ENCODE measurements around the gene APCDD1. TPM values are rescaled to one million over a fixed set of nuclear protein-coding genes. Genes with fewer than 3 reads are reported as not detected.
"Not testable (repeated sequence)": the region's sequence is repeated elsewhere in the genome, so short reads cannot be mapped to it uniquely, and the experiment has no call there.

Gene APCDD1
- total and polyA plus RNA-seq, 4 donors = 0.51 to 2.8 (median 1.5) TPM

DNA sequence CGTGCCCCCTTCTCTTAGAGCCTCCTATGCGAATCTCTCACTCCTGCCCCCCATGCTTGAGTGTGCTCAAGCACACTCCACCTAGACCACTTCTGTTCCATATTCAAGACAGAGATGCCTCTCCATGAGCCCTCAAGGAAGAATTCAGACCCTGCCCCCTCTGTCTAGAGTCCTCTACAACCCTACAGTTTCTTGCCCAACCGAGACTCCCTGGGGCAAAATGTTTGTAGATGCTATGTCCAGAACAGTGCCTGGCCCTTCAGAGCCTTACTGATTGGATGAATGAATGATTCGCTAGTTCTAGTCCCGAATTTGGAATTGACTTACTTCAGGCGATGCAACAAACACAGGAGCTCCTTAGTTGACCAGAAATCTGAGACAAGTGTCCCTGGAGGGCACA, 8.7 kb downstream of the APCDD1 start:
- 89% methylated on average over 6 of the region's 6 CpGs for WGBS
- Histone ChIP-seq H3K4me1 (ENCODE audit: control insufficient read depth in 4 of 4, insufficient read depth in 4 of 4, low read length in 3 of 4) (no peaks in the 10 kb centered on the region), H3K27ac (ENCODE audit: low read depth in 1 of 2, low read length in 2 of 2) (no peak overlapping the region), H3K9ac (ENCODE audit: low read depth in 1 of 2, low read length in 2 of 2) (no peak overlapping the region), H3K36me3 (ENCODE audit: control insufficient read depth in 4 of 4, insufficient read depth in 3 of 4, low read depth in 1 of 4, low read length in 3 of 4) (no peaks in the 10 kb centered on the region), H3K4me3 (ENCODE audit: low read depth in 1 of 3, low read length in 3 of 3) (no peak overlapping the region), H3K27me3 (ENCODE audit: control insufficient read depth in 4 of 4, insufficient read depth in 4 of 4, low read length in 3 of 4) (peaks cover 0 to 6% (median 2%) of the 10 kb centered on the region in 4 donors), H3K9me3 (ENCODE audit: control insufficient read depth in 4 of 4, low read length in 3 of 4) (no peaks in the 10 kb centered on the region)
- DNase-seq (ENCODE audit: low spot score) = no peak
- no peak for TF ChIP-seq FOXA1 (IDR thresholded peaks at IDR 0.05)
- no peak for TF ChIP-seq HNF4G (IDR thresholded peaks at IDR 0.05)
- no peak for TF ChIP-seq JUND (IDR thresholded peaks at IDR 0.05)
- no peak for TF ChIP-seq GABPA (IDR thresholded peaks at IDR 0.05 in 1 of 2, conservative IDR thresholded peaks at IDR 0.05 in 1 of 2)
- TF ChIP-seq HNF4A (conservative IDR thresholded peaks at IDR 0.05) = no peak
- no peak for TF ChIP-seq RAD21 (IDR thresholded peaks at IDR 0.05)
- TF ChIP-seq, protein P1, sequence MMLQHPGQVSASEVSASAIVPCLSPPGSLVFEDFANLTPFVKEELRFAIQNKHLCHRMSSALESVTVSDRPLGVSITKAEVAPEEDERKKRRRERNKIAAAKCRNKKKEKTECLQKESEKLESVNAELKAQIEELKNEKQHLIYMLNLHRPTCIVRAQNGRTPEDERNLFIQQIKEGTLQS (IDR thresholded peaks at IDR 0.05) = no peak
- TF ChIP-seq FOXA2 (IDR thresholded peaks at IDR 0.05) = no peak
- no peak for TF ChIP-seq EGR1 (IDR thresholded peaks at IDR 0.05; ENCODE audit: low read depth in 2 of 2)
- no peak for TF ChIP-seq NR2F2 (IDR thresholded peaks at IDR 0.05)
- TF ChIP-seq RXRA (IDR thresholded peaks at IDR 0.05) = no peak
- TF ChIP-seq, protein P2, sequence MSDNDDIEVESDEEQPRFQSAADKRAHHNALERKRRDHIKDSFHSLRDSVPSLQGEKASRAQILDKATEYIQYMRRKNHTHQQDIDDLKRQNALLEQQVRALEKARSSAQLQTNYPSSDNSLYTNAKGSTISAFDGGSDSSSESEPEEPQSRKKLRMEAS (IDR thresholded peaks at IDR 0.05) = no peak

DNA sequence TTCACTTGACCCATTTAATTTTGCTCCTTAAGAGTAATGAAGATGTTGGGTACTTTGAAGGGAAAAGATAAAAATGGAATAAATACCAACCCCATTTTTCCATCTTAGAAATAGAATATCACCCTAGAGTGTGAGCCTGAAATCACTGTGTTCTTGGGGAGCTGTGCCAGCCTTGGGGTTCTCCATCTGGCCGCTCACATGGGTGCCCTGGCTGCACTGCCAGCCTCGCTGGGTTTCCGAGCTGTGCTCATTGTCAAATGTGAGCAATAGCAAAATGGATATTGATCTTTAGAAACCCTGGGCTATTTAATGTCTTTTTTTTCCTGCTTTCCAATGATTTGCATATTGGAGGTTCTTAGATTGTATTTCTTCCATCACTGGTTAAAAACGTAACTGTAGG, 9.3 kb downstream of the APCDD1 start:
- Histone ChIP-seq H3K27ac (ENCODE audit: low read depth in 1 of 2, low read length in 2 of 2) (no peak overlapping the region), H3K9me3 (ENCODE audit: control insufficient read depth in 4 of 4, low read length in 3 of 4) (no peaks in the 10 kb centered on the region), H3K9ac (ENCODE audit: low read depth in 1 of 2, low read length in 2 of 2) (no peak overlapping the region), H3K4me1 (ENCODE audit: control insufficient read depth in 4 of 4, insufficient read depth in 4 of 4, low read length in 3 of 4) (no peaks in the 10 kb centered on the region), H3K36me3 (ENCODE audit: control insufficient read depth in 4 of 4, insufficient read depth in 3 of 4, low read depth in 1 of 4, low read length in 3 of 4) (no peaks in the 10 kb centered on the region), H3K27me3 (ENCODE audit: control insufficient read depth in 4 of 4, insufficient read depth in 4 of 4, low read length in 3 of 4) (peaks cover 0 to 4% (median under 1%) of the 10 kb centered on the region in 4 donors), H3K4me3 (ENCODE audit: low read depth in 1 of 3, low read length in 3 of 3) (no peak overlapping the region)
- WGBS = 84% methylated on average over 4 of the region's 4 CpGs
- TF ChIP-seq, protein P2 (IDR thresholded peaks at IDR 0.05) = no peak
- TF ChIP-seq TAF1 (conservative IDR thresholded peaks at IDR 0.05) (no peak), FOXA2 (IDR thresholded peaks at IDR 0.05) (no peak)
- TF ChIP-seq, protein P3, sequence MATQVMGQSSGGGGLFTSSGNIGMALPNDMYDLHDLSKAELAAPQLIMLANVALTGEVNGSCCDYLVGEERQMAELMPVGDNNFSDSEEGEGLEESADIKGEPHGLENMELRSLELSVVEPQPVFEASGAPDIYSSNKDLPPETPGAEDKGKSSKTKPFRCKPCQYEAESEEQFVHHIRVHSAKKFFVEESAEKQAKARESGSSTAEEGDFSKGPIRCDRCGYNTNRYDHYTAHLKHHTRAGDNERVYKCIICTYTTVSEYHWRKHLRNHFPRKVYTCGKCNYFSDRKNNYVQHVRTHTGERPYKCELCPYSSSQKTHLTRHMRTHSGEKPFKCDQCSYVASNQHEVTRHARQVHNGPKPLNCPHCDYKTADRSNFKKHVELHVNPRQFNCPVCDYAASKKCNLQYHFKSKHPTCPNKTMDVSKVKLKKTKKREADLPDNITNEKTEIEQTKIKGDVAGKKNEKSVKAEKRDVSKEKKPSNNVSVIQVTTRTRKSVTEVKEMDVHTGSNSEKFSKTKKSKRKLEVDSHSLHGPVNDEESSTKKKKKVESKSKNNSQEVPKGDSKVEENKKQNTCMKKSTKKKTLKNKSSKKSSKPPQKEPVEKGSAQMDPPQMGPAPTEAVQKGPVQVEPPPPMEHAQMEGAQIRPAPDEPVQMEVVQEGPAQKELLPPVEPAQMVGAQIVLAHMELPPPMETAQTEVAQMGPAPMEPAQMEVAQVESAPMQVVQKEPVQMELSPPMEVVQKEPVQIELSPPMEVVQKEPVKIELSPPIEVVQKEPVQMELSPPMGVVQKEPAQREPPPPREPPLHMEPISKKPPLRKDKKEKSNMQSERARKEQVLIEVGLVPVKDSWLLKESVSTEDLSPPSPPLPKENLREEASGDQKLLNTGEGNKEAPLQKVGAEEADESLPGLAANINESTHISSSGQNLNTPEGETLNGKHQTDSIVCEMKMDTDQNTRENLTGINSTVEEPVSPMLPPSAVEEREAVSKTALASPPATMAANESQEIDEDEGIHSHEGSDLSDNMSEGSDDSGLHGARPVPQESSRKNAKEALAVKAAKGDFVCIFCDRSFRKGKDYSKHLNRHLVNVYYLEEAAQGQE (IDR thresholded peaks at IDR 0.05) = no peak
- DNase-seq (ENCODE audit: low spot score) = no peak

DNA sequence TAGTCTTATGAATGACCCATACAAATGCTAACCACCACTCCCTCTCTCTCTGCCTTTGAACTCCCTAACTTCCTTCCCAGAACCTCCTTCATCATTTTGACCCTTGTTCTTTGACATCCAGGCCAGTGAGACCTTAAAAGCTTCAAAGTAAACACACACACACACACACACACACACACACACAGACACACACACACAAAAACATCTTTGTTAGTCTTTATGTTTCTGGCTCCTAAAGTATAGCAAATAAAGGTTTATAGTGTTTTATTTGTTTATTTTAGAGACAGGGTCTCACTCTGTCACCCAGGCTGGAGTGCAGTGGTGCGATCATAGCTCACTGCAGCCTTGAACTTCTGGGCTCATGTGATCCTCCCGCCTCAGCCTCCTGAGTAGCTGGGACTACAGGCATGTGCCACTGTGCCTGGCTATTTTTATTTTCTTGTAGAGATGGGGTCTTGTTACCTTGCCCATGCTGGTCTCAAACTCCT, 9.8 kb downstream of the APCDD1 start:
- H3K4me3 ChIP-seq (ENCODE audit: low read depth in 1 of 3, low read length in 3 of 3); DNase-seq (ENCODE audit: low spot score); H3K27ac ChIP-seq (ENCODE audit: low read depth in 1 of 2, low read length in 2 of 2); H3K27me3 ChIP-seq (ENCODE audit: control insufficient read depth in 4 of 4, insufficient read depth in 4 of 4, low read length in 3 of 4); H3K9me3 ChIP-seq (ENCODE audit: control insufficient read depth in 4 of 4, low read length in 3 of 4); H3K9ac ChIP-seq (ENCODE audit: low read depth in 1 of 2, low read length in 2 of 2); H3K36me3 ChIP-seq (ENCODE audit: control insufficient read depth in 4 of 4, insufficient read depth in 3 of 4, low read depth in 1 of 4, low read length in 3 of 4); H3K4me1 ChIP-seq (ENCODE audit: control insufficient read depth in 4 of 4, insufficient read depth in 4 of 4, low read length in 3 of 4): not testable (repeated sequence)
- 89% methylated on average over 2 of the region's 2 CpGs for WGBS

All from liver (tissue), 9 donors.